GM20431 (cell line): ENCODE results near the gene ZHX3.

Experiments used
- in situ Hi-C: fragments of 300-500 bp; cut with MseI, MboI; formaldehyde crosslinking; loops from one replicate; pipeline ENCODE4 v1.15.0; 2020; ENCODE audit warnings: low sequenced_read_pairs; ENCODE audit not compliant: unreplicated experiment

ZHX3 gene

GRCh38 chr20:41145821-41146620 lies 171.5 kb downstream of the ZHX3 start:
- in situ Hi-C loops = no loop called here

- in situ Hi-C loops = no loop called here
Measured at GRCh38 chr20:41145317-41145716, 172.2 kb downstream of the ZHX3 start.

- in situ Hi-C loops = no loop called here
Measured at GRCh38 chr20:41143354-41143753, 174.2 kb downstream of the ZHX3 start.

GRCh38 chr20:41142919-41143318 lies 174.6 kb downstream of the ZHX3 start:
- in situ Hi-C loops = no loop called here

- in situ Hi-C loops = no loop called here
Measured at GRCh38 chr20:41142245-41142644, 175.3 kb downstream of the ZHX3 start.

- in situ Hi-C loops = no loop called here
Measured at GRCh38 chr20:41141153-41141815, 176.2 kb downstream of the ZHX3 start.

- in situ Hi-C loops = no loop called here
Measured at GRCh38 chr20:41140226-41141133, 177.1 kb downstream of the ZHX3 start.

GRCh38 chr20:41139227-41140093 lies 178.1 kb downstream of the ZHX3 start:
- in situ Hi-C loops = no loop called here

GRCh38 chr20:41138475-41139226 lies 178.9 kb downstream of the ZHX3 start:
- in situ Hi-C loops = no loop called here

GRCh38 chr20:41137614-41138474 lies 179.7 kb downstream of the ZHX3 start:
- in situ Hi-C loops = no loop called here

GRCh38 chr20:41136680-41137613 lies 180.6 kb downstream of the ZHX3 start, which contains the start of gene PLCG1:
Gene PLCG1 (plus strand): TSS chr20:41137543. CDS start chr20:41137642, 99 bp downstream.
- in situ Hi-C loops = no loop called here

GRCh38 chr20:41135888-41136679 lies 181.4 kb downstream of the ZHX3 start:
- in situ Hi-C loops = no loop called here

GRCh38 chr20:41135187-41135887 lies 182.2 kb downstream of the ZHX3 start:
- in situ Hi-C loops = no loop called here

- in situ Hi-C loops = no loop called here
Measured at GRCh38 chr20:41134362-41135186, 183.0 kb downstream of the ZHX3 start.
